ENCODE results near the gene HOXC9. TPM values are rescaled to one million over a fixed set of nuclear protein-coding genes. Genes with fewer than 3 reads are reported as not detected.

HOXC9 gene
- polyA plus RNA-seq, 10 donors, result 0.75 to 18.3 (median 8.0) TPM

GRCh38 chr12:54025499-54026405 lies 25.8 kb downstream of the HOXC9 start:
- DNase-seq, result peak in 1 of 3 donors; percentile 59

DNA sequence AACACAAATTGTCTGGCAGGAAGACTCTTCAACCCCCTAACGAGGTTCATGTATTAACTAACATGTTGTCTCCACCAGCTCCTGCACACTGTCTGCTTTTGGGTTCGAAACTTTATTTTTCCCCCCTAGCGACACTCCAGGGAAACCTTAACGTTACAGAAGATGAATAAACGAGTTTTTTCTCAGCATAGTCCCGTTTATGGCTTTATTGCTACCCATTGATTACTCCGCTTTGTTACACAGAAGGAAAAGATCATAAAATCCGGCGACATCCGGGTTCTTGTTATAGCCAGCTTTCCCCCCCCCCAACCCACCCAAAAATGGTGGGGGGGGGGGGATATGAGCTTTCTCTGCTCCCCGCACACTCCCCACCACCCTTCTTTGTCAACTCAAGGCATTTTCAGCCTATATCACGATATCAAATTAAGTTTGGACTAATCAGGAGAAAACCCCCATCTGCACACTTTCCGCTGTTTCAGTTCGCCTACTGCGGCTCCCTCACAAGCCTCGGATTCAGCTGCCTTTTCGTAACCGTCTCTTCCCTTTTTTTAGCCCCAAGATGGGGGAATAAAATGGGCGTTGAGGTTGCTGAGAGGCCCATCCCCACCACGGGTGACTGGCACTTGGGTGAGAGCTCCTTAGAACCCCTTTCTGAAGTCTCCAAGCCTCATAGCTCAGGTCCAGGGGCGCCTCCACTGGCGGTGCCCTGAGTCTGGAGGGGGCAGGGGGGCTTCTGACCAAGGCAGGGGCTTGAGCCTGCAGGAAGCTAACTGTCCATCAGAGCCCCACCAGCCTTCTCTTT lies 26.9 kb downstream of the HOXC9 start:
- peak in 1 of 3 donors; percentile 53 for DNase-seq

GRCh38 chr12:54027442-54027786 lies 27.5 kb downstream of the HOXC9 start:
- no peak for DNase-seq

DNA sequence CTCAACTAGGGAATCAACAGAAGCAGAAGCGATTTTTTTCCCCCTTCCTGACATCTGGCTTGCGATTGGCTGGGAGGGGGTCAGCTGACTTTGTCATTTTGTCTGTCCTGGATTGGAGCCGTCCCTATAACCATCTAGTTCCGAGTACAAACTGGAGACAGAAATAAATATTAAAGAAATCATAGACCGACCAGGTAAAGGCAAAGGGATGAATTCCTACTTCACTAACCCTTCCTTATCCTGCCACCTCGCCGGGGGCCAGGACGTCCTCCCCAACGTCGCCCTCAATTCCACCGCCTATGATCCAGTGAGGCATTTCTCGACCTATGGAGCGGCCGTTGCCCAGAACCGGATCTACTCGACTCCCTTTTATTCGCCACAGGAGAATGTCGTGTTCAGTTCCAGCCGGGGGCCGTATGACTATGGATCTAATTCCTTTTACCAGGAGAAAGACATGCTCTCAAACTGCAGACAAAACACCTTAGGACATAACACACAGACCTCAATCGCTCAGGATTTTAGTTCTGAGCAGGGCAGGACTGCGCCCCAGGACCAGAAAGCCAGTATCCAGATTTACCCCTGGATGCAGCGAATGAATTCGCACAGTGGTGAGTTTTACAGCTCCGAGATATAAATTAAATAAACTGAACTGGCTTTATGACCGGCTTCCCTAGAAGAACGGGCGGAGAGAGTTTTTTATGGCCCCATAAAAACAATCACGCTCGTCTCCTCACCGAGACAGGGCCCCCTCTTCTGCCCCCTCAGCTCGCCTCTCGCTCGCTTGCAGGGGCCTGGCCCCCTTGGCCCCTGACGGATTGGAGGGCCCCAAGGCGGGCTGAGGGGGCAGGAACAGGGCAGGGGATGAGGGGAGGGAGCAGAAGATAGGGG lies 28.6 kb downstream of the HOXC9 start, which contains the start of gene HOXC6:
Gene HOXC6 (plus strand): TSS at position 127 of the 888 bp plus-strand sequence. CDS start 82 bp downstream, at position 209.
- peak in 2 of 3 donors; percentile 80 to 89 for DNase-seq

DNA sequence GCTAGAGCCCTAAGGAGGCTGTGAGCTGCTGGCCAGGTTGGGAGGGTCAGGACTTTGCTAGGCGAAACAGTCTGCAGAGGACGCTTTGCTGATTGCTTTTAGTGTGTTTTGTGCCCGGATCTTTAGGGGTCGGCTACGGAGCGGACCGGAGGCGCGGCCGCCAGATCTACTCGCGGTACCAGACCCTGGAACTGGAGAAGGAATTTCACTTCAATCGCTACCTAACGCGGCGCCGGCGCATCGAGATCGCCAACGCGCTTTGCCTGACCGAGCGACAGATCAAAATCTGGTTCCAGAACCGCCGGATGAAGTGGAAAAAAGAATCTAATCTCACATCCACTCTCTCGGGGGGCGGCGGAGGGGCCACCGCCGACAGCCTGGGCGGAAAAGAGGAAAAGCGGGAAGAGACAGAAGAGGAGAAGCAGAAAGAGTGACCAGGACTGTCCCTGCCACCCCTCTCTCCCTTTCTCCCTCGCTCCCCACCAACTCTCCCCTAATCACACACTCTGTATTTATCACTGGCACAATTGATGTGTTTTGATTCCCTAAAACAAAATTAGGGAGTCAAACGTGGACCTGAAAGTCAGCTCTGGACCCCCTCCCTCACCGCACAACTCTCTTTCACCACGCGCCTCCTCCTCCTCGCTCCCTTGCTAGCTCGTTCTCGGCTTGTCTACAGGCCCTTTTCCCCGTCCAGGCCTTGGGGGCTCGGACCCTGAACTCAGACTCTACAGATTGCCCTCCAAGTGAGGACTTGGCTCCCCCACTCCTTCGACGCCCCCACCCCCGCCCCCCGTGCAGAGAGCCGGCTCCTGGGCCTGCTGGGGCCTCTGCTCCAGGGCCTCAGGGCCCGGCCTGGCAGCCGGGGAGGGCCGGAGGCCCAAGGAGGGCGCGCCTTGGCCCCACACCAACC lies 29.8 kb downstream of the HOXC9 start:
- DNase-seq, result peak in 1 of 3 donors; percentile 65

DNA sequence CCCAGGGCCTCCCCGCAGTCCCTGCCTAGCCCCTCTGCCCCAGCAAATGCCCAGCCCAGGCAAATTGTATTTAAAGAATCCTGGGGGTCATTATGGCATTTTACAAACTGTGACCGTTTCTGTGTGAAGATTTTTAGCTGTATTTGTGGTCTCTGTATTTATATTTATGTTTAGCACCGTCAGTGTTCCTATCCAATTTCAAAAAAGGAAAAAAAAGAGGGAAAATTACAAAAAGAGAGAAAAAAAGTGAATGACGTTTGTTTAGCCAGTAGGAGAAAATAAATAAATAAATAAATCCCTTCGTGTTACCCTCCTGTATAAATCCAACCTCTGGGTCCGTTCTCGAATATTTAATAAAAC lies 30.5 kb downstream of the HOXC9 start:
- DNase-seq, result no peak

- DNase-seq, result peak in 1 of 3 donors; percentile 89
Measured at GRCh38 chr12:54030889-54031471, 31.0 kb downstream of the HOXC9 start.

GRCh38 chr12:54031480-54031879 lies 31.5 kb downstream of the HOXC9 start:
- DNase-seq, result no peak

GRCh38 chr12:54032086-54032619 lies 32.2 kb downstream of the HOXC9 start:
- DNase-seq, result no peak

- DNase-seq, result peak; percentile 89 to 96 (median 91)
Measured at GRCh38 chr12:54032627-54033100, 32.7 kb downstream of the HOXC9 start, which contains the start of gene HOXC5. HOXC5 (plus strand) TSS chr12:54033050; CDS start chr12:54033123, 73 bp downstream.

GRCh38 chr12:54033106-54033979 lies 33.4 kb downstream of the HOXC9 start:
- peak in 1 of 3 donors; percentile 82 for DNase-seq

DNA sequence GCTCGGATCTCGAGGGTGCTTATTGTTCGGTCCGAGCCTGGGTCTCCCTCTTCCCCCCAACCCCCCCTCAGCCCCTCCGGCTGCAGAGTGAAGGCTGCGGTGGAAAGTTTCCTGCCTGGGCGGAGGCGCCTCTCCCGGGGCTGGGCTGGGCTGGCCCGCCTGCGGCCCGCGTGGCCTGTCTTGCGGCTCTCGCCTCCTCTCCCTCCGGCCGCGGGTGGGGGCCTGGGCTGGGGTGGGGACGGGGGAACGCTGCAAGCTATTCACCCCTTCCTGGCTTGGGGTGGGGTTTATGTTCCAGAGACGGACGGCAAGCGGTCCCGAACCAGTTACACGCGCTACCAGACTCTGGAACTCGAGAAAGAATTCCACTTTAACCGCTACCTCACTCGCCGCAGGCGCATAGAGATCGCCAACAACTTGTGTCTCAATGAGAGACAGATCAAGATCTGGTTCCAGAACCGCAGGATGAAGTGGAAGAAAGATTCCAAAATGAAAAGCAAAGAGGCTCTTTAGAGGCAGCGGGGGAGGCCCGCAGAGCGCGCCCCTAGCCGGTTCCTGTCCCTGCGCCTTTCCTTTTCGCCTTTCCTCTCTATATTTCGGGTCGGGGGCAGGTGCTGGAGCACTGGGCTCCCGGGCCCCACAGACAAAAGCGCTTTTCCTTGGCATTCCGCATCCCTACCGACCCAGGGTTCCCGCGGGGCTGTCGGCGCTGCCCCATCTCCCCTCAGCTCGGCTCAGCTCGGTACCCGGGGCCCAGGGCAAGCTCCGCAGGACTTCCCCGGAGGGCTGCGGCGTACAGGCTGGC lies 34.2 kb downstream of the HOXC9 start:
- DNase-seq, result peak in 1 of 3 donors; percentile 80

DNA sequence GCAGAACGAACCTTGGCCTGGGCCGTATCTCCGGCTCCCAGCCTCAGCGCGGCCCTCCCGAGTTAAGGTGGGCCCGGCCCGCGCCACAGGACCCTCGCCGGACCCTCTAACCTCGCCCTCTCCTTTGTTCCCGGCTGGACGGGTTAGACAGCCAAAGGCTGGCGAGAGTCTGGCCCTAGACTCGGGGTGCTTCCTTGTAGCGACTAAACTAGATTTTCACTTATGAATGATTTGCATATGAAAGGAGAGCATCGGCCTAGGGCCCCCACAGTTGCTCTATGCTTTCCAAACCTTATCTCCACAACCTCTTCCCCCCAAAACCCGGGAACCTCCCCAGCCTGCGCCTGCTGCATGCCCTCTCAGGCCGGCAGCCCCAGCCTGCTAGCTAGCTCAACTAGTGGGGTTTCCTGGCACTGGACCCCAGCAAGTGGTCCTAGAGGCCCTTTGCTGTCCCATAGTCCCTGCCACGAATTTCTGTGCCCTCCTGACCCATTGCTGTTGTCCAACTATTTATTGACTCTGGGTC lies 34.9 kb downstream of the HOXC9 start:
- no peak for DNase-seq

- no peak for DNase-seq
Measured at GRCh38 chr12:54035568-54036264, 35.8 kb downstream of the HOXC9 start.

DNA sequence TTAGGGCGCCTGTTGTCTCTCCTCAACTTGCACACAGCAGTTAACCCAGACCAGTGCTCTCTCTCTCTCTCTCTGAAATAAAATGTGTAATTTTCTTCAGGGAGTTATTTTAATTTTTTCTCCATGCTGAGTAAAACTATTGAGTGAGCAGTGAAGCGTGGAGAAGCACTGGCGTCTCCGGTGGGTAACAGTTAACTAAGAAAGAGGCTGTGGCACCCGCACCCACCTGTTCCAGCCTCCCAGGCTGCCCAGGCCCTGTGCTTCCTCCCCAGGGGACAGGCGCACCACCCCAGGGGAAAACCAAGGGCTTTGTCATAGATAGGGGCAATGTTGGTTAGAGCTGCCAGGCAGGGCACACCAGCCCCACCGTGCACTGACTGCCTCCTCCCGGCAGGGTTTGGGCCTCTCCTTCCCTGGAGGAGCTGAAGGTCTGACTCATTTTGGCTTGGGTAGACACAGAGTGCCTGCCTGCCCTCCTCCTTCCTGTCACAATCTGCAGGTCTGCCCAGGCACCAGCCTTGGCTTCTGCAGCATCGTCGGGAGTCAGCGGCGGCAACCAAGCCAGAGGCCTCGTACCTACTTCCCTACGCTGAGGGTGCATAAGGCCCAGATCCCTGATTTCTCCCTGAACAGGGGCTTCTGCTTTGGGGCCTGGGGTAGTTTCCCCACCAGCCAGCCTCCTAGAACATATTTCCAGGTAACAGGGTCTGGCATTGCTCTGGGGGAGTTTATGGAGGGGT lies 36.8 kb downstream of the HOXC9 start:
- DNase-seq, result no peak
